ENCODE data around the gene ATP6V0C. TPM values are rescaled to one million over a fixed set of nuclear protein-coding genes. Genes with fewer than 3 reads are reported as not detected.
A peak's percentile ranks its signal among the peaks of the same experiment; 100 is the strongest.

Gene ATP6V0C
- total RNA-seq, 2 donors from 2014 or later, result 218 to 230 TPM

DNA sequence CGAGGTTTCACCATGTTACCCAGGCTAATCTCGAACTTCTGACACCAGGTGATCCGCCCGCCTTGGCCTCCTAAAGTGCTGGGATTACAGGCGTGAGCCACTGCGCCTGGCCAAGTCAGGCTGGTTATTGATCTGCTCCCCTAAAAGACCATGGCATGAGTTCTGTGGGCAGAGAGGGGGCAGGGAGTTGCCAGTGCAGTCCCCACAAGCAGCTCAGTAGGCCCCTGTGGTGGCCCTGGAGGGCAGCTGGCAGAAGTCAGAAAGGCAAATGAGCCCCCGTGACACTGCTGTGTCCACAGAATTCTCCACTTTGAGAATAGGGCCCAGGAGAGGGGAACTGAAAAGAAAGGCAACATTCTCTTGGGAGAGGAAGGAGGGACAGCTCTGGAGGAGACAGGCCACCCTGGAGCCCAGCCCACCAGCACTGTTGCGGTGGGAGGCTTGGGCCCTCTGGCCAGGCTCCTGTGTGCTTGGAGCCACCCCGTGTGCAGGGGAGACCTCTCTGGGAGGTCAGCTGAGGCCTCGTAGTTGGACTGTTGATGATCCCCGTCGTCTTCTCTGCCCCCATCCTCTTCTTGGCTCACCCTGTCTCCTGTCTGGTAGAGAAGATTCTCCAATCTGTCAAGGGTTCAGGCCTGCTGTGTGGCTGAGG is 4.3 kb downstream of the ATP6V0C start:
- intact Hi-C loops (cut with DNase I, micrococcal nuclease), result no loop called here
- ATAC-seq, result no peak
- DNase-seq, result peak in 1 of 2 donors; percentile 6

DNA sequence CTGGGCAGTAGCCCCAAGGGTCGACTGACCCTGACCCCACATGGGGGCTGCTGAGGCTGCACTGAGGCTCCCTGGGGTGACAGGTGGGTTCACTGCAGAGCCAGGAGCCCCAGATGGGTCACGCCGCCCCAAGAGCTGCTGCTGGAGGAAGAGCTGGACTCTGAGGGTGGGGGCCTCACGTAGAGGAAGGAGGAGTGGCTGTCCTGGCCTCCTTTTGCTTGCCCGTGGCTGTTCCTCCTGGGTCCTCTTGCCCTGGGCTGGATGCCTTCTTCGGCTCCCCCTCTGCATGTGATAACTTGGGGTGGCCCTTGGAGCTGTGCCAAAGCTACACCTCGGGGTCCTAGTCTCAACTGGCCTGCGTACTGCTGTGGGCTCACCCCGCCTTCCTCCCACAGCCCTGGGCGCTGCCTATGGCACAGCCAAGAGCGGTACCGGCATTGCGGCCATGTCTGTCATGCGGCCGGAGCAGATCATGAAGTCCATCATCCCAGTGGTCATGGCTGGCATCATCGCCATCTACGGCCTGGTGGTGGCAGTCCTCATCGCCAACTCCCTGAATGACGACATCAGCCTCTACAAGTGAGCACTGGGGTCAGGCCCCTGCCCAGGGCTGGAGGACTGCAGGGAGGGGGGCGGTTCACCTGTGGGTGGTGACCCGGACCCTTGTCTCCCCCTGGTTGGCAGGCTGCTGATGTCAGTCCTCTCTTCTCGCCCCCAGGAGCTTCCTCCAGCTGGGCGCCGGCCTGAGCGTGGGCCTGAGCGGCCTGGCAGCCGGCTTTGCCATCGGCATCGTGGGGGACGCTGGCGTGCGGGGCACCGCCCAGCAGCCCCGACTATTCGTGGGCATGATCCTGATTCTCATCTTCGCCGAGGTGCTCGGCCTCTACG is 5.3 kb downstream of the ATP6V0C start:
- ATAC-seq (no peak), DNase-seq (peak in 1 of 2 donors; percentile 28)
- intact Hi-C loops (cut with DNase I, micrococcal nuclease), result no loop called here

DNA sequence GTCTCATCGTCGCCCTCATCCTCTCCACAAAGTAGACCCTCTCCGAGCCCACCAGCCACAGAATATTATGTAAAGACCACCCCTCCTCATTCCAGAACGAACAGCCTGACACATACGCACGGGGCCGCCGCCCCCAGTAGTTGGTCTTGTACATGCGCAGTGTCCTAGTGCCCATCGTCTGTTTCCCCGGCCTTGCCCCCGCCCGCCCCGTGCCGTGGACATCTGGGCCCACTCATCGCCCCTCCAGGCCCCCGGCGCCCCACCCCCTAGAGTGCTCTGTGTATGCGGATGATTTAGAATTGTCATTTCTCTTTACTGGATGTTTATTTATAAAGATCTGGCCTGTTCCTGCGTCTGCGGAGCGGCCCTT is 5.9 kb downstream of the ATP6V0C start:
- peak in 1 of 2 donors; percentile 48 for DNase-seq
- intact Hi-C loops (cut with DNase I, micrococcal nuclease), result no loop called here
- ATAC-seq, result no peak

DNA sequence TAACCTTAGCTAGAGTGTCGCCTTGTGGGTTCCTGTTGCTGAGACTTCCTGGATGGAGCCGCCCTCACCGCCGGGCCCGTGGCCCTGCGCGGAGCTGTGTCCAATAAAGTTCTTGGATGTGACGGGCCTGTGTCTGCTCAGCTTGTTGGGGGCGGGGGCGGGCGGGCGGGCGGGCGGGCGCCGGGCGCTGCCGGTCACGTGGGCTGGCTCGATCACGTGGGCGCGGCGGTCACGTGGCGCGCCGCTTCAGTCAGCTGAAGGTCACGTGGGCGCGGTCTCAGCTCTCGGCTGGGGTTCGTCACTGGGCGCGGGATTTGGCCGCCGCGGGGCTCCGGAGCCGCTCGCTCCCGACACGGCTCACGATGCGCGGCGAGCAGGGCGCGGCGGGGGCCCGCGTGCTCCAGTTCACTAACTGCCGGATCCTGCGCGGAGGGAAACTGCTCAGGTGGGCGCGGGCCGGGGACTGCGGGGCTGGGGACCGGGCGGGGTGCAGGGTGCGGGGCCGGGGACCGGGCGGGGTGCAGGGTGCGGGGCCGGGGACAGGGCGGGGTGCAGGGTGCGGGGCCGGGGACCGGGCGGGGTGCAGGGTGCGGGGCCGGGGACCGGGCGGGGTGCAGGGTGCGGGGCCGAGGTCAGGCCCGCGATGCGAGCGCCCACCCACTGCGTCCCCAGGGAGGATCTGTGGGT is 6.5 kb downstream of the ATP6V0C start, which contains the start of gene AMDHD2:
AMDHD2 (plus strand) TSS at position 275 of the 687 bp plus-strand sequence; CDS start at position 363, 88 bp downstream.
- peak; percentile 76 for ATAC-seq
- DNase-seq, result peak; percentile 91 to 95
- intact Hi-C loops (cut with DNase I, micrococcal nuclease), result no loop called here

DNA sequence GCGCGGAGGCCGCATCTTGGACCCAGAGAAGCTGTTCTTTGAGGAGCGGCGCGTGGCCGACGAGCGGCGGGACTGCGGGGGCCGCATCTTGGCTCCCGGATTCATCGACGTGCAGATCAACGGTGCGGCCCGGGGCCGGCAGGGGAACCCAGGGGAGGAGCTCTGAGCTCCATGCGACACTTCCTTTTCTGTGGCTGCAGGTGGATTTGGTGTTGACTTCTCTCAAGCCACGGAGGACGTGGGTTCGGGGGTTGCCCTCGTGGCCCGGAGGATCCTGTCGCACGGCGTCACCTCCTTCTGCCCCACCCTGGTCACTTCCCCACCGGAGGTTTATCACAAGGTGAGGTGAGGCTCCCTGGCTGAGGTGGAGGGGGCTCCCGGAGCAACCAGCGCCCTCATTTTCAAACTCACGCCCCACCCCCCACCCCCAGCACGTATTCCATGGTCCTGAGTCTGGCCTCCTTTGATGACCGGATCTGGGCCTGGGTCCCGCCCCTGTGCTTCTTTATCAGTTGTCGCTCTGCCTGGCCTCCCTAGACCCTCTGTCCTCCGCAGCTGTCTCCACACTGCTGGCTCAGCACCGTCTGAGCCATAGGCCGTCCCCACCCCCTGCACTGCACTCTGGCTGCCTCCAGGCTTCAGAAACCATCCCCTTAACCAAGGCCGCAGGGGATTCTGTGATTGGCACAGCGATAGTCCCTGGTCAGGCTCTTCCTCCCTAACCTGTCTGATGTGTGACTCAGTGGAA is 7.2 kb downstream of the ATP6V0C start:
- intact Hi-C loops (cut with DNase I, micrococcal nuclease), result no loop called here
- ATAC-seq (peak; percentile 7), DNase-seq (peak in 1 of 2 donors; percentile 62)

DNA sequence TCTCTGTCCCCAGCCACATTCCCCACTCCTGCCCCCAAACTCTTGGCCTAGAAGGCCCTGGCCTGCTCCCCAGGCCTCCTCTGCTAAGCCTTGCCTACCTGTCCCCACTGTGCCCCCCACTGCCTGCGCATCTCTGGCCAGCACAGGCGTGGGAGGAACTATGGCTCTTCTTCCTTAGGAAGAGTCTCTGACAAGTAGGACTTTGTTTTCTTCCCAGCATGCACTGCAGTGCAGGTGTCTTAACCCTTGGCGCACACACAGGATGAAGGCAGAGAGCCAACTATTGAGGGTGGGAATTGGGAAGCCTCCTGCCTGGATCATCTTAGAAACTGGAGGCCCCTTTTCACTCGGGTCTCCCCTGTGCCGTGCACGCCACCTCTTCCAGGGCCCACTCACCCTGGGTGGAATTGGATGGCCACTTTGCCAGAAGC is 10.1 kb downstream of the ATP6V0C start:
- intact Hi-C loops (cut with DNase I, micrococcal nuclease), result no loop called here
- ATAC-seq (peak; percentile 52), DNase-seq (peak in 1 of 2 donors; percentile 32)

DNA sequence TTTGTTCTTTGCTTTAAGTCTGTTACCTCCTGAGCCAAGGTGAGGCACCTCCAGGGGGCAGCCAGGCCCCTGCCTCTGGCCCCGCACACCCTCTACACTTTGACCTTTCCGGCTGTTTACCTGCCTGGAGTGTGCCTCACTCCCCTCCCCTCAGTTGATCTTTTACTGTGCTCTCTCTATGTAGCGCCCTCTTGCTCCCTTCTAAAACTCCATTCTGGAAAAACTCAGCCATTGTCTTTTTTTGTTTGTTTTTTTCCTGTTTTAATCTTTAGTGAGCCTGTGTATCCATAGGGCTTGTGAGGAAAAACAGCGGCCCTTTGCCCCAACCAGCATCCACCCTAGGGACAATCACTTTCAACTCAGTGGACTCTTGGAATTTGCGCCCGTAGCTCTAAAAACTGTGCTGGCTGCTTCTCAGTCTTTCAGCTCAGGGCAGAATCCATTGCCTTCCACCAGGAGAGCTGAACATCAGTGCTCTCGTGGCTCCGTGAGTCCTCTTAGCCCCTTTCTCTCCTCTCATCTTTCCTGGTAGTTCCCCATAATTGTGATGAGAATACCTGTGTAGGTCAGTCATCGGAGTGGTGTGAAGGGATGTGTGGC is 10.7 kb downstream of the ATP6V0C start:
- ATAC-seq (peak; percentile 35), DNase-seq (peak in 1 of 2 donors; percentile 13)
- intact Hi-C loops (cut with DNase I, micrococcal nuclease), result no loop called here

DNA sequence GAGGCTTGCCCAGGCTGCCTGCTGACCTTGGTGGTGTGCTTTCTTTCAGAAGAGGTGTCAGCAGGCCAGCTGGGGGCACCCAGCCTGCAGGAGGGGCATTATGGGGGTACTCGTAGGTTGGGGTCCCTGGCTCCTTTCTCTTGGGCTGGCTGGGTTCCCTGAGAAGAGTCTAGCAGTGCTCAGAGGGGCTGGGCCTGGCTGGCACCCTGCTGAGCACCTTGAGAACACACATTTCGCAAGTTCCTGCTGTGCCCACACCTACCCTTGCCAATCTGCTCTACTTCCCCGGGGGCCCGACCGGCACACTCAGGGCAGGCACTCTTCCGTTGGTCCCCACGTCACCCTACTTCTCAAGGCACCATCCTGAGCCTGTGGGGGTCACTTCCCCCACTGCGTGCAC is 12.4 kb downstream of the ATP6V0C start:
- DNase-seq, result no peak
- intact Hi-C loops (cut with DNase I, micrococcal nuclease), result no loop called here
- ATAC-seq, result no peak

DNA sequence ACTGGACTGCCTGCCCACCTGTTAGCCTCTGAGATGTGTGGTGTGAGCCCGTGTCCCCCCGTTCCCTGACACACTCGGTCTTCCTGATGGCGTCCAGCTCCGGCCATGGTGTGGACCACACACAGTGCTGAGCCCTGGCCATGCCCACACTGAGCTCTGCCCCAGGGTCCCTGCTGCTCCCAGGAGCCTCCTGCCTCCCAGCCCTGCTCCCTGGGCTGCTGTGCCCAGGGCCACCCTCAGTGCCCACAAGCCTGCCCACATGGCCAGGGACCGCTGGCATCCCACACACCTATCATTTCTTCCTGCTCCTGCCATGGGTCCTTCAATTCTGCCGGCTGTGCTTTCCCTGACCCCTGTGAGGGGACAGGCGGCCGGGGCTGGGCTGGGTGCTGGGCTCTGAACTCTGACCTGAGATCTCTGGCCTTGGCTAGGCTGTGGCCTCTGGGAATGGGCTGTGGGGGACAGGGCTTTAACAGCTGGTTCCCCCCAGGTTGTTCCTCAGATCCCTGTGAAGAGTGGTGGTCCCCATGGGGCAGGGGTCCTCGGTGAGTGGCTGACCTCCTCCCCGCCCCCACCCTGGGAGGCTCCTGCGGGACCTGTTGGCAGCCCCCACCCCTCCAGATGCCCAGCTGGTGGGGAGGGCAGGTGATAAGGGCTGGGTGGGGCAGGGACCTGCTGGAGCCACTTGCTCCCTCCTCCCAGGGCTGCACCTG is 13.5 kb downstream of the ATP6V0C start:
- intact Hi-C loops (cut with DNase I, micrococcal nuclease), result no loop called here
- ATAC-seq (no peak), DNase-seq (peak in 1 of 2 donors; percentile 4)

DNA sequence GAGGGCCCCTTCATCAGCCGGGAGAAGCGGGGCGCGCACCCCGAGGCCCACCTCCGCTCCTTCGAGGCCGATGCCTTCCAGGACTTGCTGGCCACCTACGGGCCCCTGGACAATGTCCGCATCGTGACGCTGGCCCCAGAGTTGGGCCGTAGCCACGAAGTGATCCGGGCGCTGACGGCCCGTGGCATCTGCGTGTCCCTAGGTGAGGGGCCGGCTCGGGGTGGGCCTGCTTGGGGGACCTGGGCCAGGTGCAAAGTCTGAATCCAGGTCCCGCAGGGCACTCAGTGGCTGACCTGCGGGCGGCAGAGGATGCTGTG is 14.0 kb downstream of the ATP6V0C start:
- intact Hi-C loops (cut with DNase I, micrococcal nuclease), result no loop called here
- peak in 1 of 2 donors; percentile 6 for DNase-seq

DNA sequence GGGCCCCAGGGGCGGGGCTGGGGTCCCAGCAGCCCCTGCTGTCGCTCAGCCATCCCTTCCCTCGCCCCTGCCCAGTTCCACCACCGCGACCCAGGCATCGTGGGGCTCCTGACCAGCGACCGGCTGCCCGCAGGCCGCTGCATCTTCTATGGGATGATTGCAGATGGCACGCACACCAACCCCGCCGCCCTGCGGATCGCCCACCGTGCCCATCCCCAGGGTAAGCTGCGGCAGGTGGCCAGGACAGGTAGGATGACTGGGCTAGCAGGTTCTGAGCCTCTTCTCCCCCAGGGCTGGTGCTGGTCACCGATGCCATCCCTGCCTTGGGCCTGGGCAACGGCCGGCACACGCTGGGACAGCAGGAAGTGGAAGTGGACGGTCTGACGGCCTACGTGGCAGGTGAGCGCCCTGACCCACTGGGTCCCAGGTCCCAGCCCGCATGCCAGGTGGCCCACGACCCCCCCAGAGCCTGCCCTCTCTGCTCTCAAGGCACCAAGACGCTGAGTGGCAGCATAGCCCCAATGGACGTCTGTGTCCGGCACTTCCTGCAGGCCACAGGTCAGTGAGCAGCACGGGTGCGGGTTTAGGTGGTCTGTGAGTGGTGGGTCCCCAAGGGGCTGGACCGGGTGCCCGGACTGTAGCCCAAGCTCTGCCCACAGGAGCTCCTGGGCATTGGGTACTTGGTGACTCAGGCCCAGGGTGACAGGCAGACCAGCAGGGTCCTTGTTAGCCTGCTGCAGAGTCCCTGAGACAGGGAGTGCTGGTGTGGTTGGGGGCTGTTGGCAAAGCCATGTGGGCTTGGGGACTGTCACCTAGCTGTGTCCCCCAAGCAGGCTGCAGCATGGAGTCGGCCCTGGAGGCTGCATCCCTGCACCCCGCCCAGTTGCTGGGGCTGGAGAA is 14.7 kb downstream of the ATP6V0C start:
- ATAC-seq, result no peak
- DNase-seq, result peak in 1 of 2 donors; percentile 7
- intact Hi-C loops (cut with DNase I, micrococcal nuclease), result no loop called here

More for the DNA sequence above, 14.0 kb downstream of the ATP6V0C start:
- no peak for ATAC-seq

DNA sequence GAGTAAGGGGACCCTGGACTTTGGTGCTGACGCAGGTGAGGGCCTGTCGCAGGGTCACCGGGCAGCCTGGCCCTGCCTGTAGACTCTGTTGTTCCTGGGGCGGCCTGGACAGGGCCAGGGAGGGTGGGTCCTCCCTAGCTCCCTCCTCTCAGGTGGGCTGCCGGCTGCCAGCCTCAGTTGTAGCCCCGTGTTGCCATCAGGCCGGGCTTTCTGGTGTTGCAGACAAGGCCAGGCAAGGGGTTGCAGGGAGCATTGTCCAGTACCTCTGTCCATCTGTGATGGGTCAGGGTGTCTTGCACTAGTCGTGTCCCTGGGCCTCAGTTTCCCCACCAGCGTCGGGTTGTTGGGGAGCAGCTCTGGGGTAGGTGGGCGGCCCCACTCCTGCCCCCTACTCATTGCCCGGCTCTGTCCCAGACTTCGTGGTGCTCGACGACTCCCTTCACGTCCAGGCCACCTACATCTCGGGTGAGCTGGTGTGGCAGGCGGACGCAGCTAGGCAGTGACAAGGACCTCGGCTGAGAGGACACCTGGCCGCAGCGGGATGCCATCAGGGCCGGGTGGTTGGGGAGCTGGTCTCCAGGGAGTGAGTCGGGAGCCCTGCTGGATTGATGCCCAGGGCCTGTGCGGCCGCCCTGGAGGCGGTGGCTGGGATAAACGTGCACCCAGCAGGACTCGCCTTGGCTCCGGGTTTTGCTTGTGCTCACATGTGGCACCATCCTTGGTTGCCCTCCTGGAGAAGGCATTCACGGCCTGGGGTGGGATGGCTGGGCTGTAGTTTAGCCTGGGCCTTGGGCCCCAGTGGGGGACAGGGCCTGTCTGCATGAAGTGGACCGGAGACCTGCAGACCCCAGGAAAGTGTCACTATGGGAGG is 15.5 kb downstream of the ATP6V0C start:
- intact Hi-C loops (cut with DNase I, micrococcal nuclease), result no loop called here
- DNase-seq (peak in 1 of 2 donors; percentile 16), ATAC-seq (no peak)

DNA sequence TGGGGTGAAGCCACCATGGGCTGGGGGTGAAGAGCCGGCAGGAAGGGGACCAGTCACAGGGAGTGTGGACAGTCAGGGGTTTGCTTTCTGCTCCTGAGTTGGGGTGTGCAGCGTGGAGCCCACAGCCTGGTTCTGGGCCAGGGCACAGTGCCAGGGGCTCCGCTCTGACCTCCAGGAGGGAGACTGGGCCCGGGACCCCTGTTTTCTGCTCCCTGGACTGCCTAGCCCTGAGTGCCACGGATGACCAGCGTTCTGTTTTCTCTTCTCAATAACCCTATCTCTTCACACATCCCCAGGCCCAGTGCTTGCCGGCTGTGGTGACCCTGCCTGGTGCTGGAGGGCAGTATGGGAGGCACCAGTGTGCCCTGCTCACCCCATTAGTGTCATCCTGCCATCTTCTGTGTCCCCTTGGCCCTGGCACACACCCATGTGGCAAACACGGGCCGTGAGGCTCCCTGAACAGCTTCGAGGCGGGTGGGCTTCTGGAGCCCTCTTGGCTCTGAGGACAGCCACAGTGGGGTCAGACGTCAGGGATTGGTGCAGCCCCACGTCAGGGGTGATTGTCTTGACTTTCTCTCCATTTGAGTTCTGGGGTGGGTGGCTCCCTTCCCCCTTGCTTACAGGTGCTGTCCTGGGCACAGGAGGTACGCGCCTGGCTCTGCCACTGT is 16.3 kb downstream of the ATP6V0C start:
- DNase-seq (peak in 1 of 2 donors; percentile 23), ATAC-seq (no peak)
- intact Hi-C loops (cut with DNase I, micrococcal nuclease), result no loop called here

DNA sequence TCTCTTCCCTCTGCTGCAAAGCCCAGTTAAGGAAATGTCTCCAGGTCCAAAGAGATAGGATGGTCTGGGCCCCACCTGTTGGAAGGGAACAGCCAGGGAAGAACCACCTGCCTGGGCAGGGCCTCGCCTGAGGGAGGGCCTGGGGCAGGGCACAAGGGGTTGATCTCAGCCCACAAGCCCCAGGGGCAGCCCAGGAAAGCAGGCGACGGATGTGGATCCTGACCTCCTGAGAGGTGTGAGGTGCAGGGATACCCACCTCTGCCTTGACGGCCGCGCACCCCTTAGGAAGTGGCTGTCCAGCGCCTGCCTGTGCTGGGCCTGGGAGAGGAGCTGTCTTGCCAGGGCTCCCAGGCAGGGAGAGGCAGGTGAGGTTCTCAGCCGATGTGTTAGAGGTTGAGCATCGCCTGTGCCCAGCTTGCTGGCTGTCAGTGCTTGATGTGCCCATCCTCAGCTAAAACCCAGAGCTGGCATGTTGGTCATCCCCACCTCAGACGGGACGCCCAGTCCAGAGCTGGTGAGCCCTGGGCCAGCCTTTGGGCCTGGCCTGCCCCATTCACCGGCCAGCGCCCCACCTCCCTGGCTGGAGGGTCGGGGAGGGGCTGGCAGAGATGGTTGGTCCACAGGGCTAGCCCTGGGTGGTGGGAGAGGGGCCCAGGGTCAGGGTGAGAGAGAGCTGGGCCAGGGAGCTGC is 17.0 kb downstream of the ATP6V0C start:
- intact Hi-C loops (cut with DNase I, micrococcal nuclease), result no loop called here
- DNase-seq (peak in 1 of 2 donors; percentile 19), ATAC-seq (no peak)

DNA sequence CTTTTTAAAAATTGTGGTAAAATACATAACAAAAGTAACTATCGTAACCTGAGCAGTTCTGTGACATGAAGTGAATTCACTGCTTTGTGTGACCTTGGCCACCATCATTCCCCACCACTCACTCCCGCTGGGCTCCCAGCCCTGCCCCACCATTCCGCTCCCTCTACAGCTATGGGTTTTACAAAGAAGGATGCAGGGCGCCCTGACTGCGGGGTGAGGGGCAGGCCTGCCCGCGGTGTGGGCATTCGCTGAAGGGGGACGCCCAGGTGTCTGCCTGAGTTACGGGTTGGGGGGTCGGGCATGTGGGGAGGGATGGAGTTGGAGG is 17.6 kb downstream of the ATP6V0C start, which contains the start of gene CEMP1:
CEMP1 (minus strand) TSS at position 38 of the 325 bp plus-strand sequence. CDS start 335 bp downstream, outside the sequence.
- DNase-seq (no peak), ATAC-seq (peak; percentile 2)
- intact Hi-C loops (cut with DNase I, micrococcal nuclease), result no loop called here

Data from left colon (tissue), 2 donors.